Kidney (tissue), 14 donors: ENCODE data around the gene GSK3A. TPM values are rescaled to one million over a fixed set of nuclear protein-coding genes. Genes with fewer than 3 reads are reported as not detected.

ENCODE experiments used
- DNase-seq, 5 donors: peaks; one replicate each; pipeline ENCODE4 v3.0.0-alpha.2; 2013 to 2020
- FAIRE-seq: peaks from 2 replicates; lab custom pipeline; 2012; peaks lifted over from hg19 to GRCh38; lab: Jason Lieb, UNC
- H3K27ac ChIP-seq, 2 donors: one replicate each; pipeline ENCODE4 v1.7.0; 2013; ENCODE audit warnings: low read depth in 2 of 2, low read length in 2 of 2, inconsistent platforms in 1 of 2
- H3K27me3 ChIP-seq: one replicate; pipeline ENCODE4 v1.7.1; 2013; ENCODE audit warnings: low read length, inconsistent platforms; ENCODE audit not compliant: control insufficient read depth, insufficient read depth
- H3K36me3 ChIP-seq, 3 donors: one replicate each; pipeline versions ENCODE4 v1.7.0 to v1.7.1; 2013; ENCODE audit warnings: low read length in 3 of 3, control low read depth in 1 of 3, inconsistent platforms in 1 of 3; ENCODE audit not compliant: insufficient read depth in 3 of 3, control insufficient read depth in 2 of 3
- H3K4me1 ChIP-seq, 3 donors: one replicate each; pipeline versions ENCODE4 v1.7.0 to v1.7.1; 2013; ENCODE audit warnings: low read length in 3 of 3, inconsistent platforms in 1 of 3, low read depth in 1 of 3; ENCODE audit not compliant: control insufficient read depth in 2 of 3, insufficient read depth in 2 of 3
- H3K4me3 ChIP-seq, 3 donors: one replicate each; pipeline versions ENCODE4 v1.7.0 to v1.8.1; 2013; ENCODE audit warnings: low read length in 3 of 3, control low read depth in 1 of 3, inconsistent platforms in 1 of 3
- H3K9ac ChIP-seq, 3 donors: one replicate each; pipeline versions ENCODE4 v1.7.0 to v1.7.1; 2013; ENCODE audit warnings: low read length in 3 of 3, control low read depth in 1 of 3, inconsistent platforms in 1 of 3
- H3K9me3 ChIP-seq, 3 donors: one replicate each; pipeline versions ENCODE4 v1.7.0 to v1.7.1; 2013; ENCODE audit warnings: low read length in 3 of 3, control low read depth in 1 of 3, inconsistent platforms in 1 of 3; ENCODE audit not compliant: control insufficient read depth in 2 of 3, insufficient read depth in 1 of 3
- intact Hi-C: fragments of 100-400 bp; cut with DNase I; formaldehyde crosslinking; loops from one replicate; pipeline ENCODE4 v1.11.1; 2022
- polyA plus RNA-seq: library from polyadenylated mRNA; stranded (reverse); fragments of 350-450 nt; fragmentation: Illumina TruSeq; extraction: RNeasy Lipid Tissue Mini Kit (QIAGEN cat#74804); gene quantifications from one replicate; pipeline ENCODE4 v1.2.3, GENCODE V29; 2014; ENCODE audit warnings: low read depth, low replicate concordance; ENCODE audit not compliant: insufficient read depth
- total RNA-seq: library from RNA; stranded (reverse); fragmentation: NEBNext Ultra II Directional; extraction: Animal tissue kit (Norgen Biotek cat#: 25700); gene quantifications from one replicate; pipeline ENCODE4 v1.2.1, GENCODE V29; 2021
- TF ChIP-seq, protein P1 (sequence below): IDR thresholded peaks from 3 replicates; pipeline ENCODE4 v1.5.1; 2012; ENCODE audit warnings: mild to moderate bottlenecking, moderate library complexity, borderline replicate concordance; ENCODE audit not compliant: insufficient read depth; ENCODE audit errors: extremely low read depth
- donor health status: control.
- donor health status: control.
- donor health status: control.
- donor health status: control.
- donor health status: control.
- donor health status: DM: yes; HTN: yes; CAD: no.
- donor health status: Normal renal cell carcinoma (clear cell type).

GSK3A gene
- total and polyA plus RNA-seq, 2 donors from 2014 or later, result 39.2 to 57.3 TPM

DNA sequence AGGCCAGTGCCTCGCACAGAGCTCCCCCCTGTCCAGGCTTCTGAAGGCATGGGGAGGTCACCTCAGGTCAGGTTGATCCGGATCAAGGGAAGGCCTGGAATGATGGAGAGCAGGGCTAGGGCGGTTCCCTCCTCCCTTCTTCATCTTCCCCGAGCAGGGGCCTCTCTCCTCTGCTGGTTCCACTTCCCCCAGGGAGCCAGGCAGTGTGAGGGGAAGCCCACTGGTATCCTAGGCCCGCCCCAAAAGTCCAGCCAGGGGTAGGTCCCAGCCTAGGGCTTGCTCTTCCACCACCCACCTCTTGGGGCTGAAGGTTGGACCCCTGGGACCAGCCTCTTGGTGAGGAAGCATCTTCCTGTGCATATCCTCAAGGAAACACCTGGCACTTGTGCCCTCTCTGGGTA lies 43.1 kb upstream of the GSK3A start:
- Histone ChIP-seq H3K36me3 (peaks cover 0 to 27% (median 12%) of the 10 kb centered on the region in 3 donors), H3K4me1 (peaks cover 10 to 38% (median 35%) of the 10 kb centered on the region in 3 donors), H3K4me3 (peak overlapping the region in 2 of 3 donors; percentile 61 to 74), H3K9me3 (no peaks in the 10 kb centered on the region), H3K27ac (peak overlapping the region; percentile 79 to 84), H3K9ac (peak overlapping the region; percentile 8 to 86 (median 21)), H3K27me3 (no peaks in the 10 kb centered on the region)
- FAIRE-seq (no peak), DNase-seq (peak in 3 of 5 donors; percentile 34 to 77 (median 75))
- intact Hi-C loops, result no loop called here
- TF ChIP-seq, protein P1, sequence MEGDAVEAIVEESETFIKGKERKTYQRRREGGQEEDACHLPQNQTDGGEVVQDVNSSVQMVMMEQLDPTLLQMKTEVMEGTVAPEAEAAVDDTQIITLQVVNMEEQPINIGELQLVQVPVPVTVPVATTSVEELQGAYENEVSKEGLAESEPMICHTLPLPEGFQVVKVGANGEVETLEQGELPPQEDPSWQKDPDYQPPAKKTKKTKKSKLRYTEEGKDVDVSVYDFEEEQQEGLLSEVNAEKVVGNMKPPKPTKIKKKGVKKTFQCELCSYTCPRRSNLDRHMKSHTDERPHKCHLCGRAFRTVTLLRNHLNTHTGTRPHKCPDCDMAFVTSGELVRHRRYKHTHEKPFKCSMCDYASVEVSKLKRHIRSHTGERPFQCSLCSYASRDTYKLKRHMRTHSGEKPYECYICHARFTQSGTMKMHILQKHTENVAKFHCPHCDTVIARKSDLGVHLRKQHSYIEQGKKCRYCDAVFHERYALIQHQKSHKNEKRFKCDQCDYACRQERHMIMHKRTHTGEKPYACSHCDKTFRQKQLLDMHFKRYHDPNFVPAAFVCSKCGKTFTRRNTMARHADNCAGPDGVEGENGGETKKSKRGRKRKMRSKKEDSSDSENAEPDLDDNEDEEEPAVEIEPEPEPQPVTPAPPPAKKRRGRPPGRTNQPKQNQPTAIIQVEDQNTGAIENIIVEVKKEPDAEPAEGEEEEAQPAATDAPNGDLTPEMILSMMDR, result no peak

DNA sequence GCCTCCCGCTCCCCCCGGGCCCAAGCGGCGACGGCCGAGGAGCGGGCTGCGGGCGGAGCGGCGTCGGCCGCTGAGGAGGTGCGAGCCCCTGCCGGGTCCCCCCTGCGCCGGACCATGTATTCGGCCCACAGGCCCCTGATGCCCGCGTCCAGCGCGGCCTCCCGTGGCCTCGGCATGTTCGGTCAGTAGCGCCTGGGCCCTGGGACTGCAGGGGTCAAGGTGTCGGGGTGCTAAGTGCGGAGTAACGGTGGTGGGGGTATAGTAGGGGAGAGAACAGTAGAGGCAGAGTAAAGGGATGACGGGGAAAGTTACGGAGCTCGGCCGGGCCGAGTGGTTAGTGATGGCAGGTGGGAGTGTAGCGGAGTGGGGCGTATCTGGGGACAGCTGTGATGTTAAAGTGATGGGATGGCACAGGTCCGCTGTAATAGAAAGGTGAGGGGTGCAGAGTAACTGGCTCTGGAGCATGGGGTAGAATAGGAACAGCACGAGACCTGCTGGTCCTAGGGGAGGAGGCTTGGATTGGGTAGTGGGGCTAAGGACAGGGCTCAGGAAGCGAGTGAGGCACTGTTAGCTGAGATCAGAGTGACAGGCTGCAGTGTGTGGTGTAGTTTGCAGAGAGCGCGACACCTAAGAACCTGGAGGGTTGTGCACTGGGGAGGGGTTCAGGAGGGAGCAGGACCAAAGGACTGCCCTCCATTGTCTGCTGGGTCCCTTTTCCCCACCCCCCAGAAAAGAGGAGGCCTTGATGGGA lies 42.4 kb upstream of the GSK3A start:
- FAIRE-seq, result no peak
- peak in 4 of 5 donors; percentile 40 to 88 (median 63) for DNase-seq
- peak overlapping the region; percentile 74 to 84 for H3K27ac ChIP-seq

DNA sequence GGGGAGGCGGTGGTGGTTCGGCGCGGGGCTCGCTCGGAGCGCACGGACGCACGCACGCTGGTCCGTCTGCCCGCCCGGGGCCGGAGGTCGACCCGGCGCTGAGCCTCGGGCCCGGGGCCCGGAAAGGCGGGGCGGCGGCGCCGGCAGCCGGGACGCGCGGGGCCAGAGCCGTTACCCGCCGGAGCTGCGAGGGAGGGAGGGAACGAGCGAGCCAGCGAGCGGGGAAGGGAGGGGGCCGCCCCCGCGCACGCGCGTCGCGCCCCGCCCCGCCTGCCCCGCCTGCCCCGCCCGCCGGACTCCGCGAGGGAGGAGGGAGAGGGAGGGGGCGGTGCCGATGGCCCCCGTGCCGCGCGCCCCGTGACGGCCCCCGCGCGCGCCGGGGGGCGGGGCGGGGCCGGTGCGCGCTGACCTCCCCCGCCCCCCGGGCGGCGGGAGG lies 41.7 kb upstream of the GSK3A start:
- H3K27ac ChIP-seq, result peak overlapping the region; percentile 51 to 76
- intact Hi-C loops, result no loop called here
- H3K9me3 ChIP-seq, result no peaks in the 10 kb centered on the region
- peak in 3 of 5 donors; percentile 73 to 95 (median 85) for DNase-seq
- H3K4me3 ChIP-seq, result no peak overlapping the region
- FAIRE-seq, result no peak
- H3K27me3 ChIP-seq, result no peaks in the 10 kb centered on the region
- peaks cover 0 to 17% (median 12%) of the 10 kb centered on the region in 3 donors for H3K36me3 ChIP-seq
- TF ChIP-seq, protein P1, result no peak
- H3K4me1 ChIP-seq, result peaks cover 10 to 44% (median 41%) of the 10 kb centered on the region in 3 donors
- H3K9ac ChIP-seq, result no peak overlapping the region

More for the DNA sequence above, 42.4 kb upstream of the GSK3A start:
- Histone ChIP-seq H3K4me3 (peak overlapping the region; percentile 61 to 75 (median 74)), H3K9me3 (no peaks in the 10 kb centered on the region), H3K27me3 (no peaks in the 10 kb centered on the region), H3K9ac (peak overlapping the region; percentile 21 to 86 (median 67)), H3K36me3 (peaks cover 0 to 24% (median 12%) of the 10 kb centered on the region in 3 donors), H3K4me1 (peaks cover 10 to 38% (median 35%) of the 10 kb centered on the region in 3 donors)
- TF ChIP-seq, protein P1, result no peak
- intact Hi-C loops, result no loop called here
